Measurements from ENCODE around the gene SMC4.

DNA sequence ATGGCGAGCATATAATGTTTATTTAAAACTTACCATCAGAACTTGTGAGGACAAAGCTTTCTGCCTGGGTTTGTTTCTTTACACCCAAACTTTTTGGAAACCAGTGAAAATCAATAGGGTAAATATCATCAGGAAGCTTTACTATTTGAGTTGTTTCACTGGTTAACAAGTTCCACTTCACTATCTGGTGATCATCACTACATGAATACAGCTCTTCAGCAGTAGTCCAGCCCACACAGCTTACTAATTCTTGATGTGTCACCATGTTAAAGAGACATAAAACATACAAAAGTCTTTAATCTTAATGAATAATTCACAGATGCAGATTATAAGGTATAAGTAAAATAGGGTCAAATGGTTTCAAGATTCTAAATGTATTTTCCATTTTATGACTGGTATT, 18.0 kb upstream of the SMC4 start:
- TF ChIP-seq, protein P1, sequence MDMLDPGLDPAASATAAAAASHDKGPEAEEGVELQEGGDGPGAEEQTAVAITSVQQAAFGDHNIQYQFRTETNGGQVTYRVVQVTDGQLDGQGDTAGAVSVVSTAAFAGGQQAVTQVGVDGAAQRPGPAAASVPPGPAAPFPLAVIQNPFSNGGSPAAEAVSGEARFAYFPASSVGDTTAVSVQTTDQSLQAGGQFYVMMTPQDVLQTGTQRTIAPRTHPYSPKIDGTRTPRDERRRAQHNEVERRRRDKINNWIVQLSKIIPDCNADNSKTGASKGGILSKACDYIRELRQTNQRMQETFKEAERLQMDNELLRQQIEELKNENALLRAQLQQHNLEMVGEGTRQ (IDR thresholded peaks at IDR 0.05) = no peak
- TF ChIP-seq CTCF (IDR thresholded peaks at IDR 0.05) (no peak), POLR2A (IDR thresholded peaks at IDR 0.05; ENCODE audit: low read length) (no peak), BCL3 (IDR thresholded peaks at IDR 0.05) (no peak), RARB (CRISPR knock-in tag; IDR thresholded peaks at IDR 0.05) (no peak), CHD2 (IDR thresholded peaks at IDR 0.05; ENCODE audit: low read length, partially characterized antibody) (no peak), EHMT2 (IDR thresholded peaks at IDR 0.05; ENCODE audit: low read depth) (no peak), PHF8 (IDR thresholded peaks at IDR 0.05; ENCODE audit: borderline replicate concordance, low read depth) (no peak), POLR2AphosphoS2 (conservative IDR thresholded peaks at IDR 0.05; ENCODE audit: low read length) (no peak), NFE2L2 (conservative IDR thresholded peaks at IDR 0.05; ENCODE audit: low read length) (no peak), RFX5 (IDR thresholded peaks at IDR 0.05) (no peak), RCOR1 (IDR thresholded peaks at IDR 0.05; ENCODE audit: low read depth, low read length) (no peak), RNF2 (IDR thresholded peaks at IDR 0.05; ENCODE audit: borderline replicate concordance, low read depth) (no peak)
